Mesenchymal stem cell (in vitro differentiated cells and primary cell): ENCODE measurements around the gene MTA3.
A peak's percentile ranks its signal among the peaks of the same experiment; 100 is the strongest.
"Not testable (repeated sequence)": the region's sequence is repeated elsewhere in the genome, so short reads cannot be mapped to it uniquely, and the experiment has no call there.

Experiments
- DNase-seq: peaks from one replicate; pipeline ENCODE4 v3.0.0-alpha.2; 2013
- H2AFZ ChIP-seq: one replicate; pipeline ENCODE4 v1.6.1; 2013; ENCODE audit warnings: low read depth, mild to moderate bottlenecking, control low read depth, inconsistent platforms, low read length, moderate library complexity
- H2AK5ac ChIP-seq: 2 replicates; pipeline ENCODE4 v1.6.1; 2013; ENCODE audit warnings: low read length, moderate library complexity, mild to moderate bottlenecking, inconsistent platforms; ENCODE audit not compliant: severe bottlenecking
- H2BK120ac ChIP-seq: one replicate; pipeline ENCODE4 v1.6.1; 2013; ENCODE audit warnings: low read depth, mild to moderate bottlenecking, inconsistent platforms, low read length, moderate library complexity
- H2BK12ac ChIP-seq, 2 experiments: one replicate each; pipeline ENCODE4 v1.6.1; 2013; ENCODE audit warnings: inconsistent platforms in 2 of 2, low read length in 2 of 2, mild to moderate bottlenecking in 2 of 2, moderate library complexity in 2 of 2, control low read depth in 1 of 2
- H2BK15ac ChIP-seq: one replicate; pipeline ENCODE4 v1.6.1; 2013; ENCODE audit warnings: mild to moderate bottlenecking, low read depth, inconsistent platforms; ENCODE audit not compliant: poor library complexity, severe bottlenecking
- H2BK5ac ChIP-seq: 2 replicates; pipeline ENCODE4 v1.6.1; 2013; ENCODE audit warnings: low read depth, mild to moderate bottlenecking, low read length, control low read depth, inconsistent platforms; ENCODE audit not compliant: poor library complexity, severe bottlenecking
- H3K14ac ChIP-seq, 2 experiments: one replicate each; pipeline ENCODE4 v1.6.1; 2013; ENCODE audit warnings: inconsistent platforms in 2 of 2, low read length in 2 of 2, control low read depth in 1 of 2, mild to moderate bottlenecking in 1 of 2, moderate library complexity in 1 of 2
- H3K18ac ChIP-seq, 2 experiments: one replicate each; pipeline ENCODE4 v1.6.1; 2013; ENCODE audit warnings: inconsistent platforms in 2 of 2, low read length in 2 of 2, control low read depth in 1 of 2, low read depth in 1 of 2, mild to moderate bottlenecking in 1 of 2
- H3K23ac ChIP-seq, 2 experiments: one replicate each; pipeline ENCODE4 v1.6.1; 2013; ENCODE audit warnings: inconsistent platforms in 2 of 2, low read length in 2 of 2, mild to moderate bottlenecking in 2 of 2, moderate library complexity in 2 of 2, control low read depth in 1 of 2
- H3K27ac ChIP-seq: 2 replicates; pipeline ENCODE4 v1.5.1; 2013; ENCODE audit warnings: mild to moderate bottlenecking, moderate library complexity, low read length, control low read depth, inconsistent platforms; ENCODE audit not compliant: poor library complexity, severe bottlenecking
- H3K27me3 ChIP-seq, 2 experiments: 2 replicates each; pipeline versions ENCODE4 v1.6.1 to v1.7.0; 2013; ENCODE audit warnings: low read length in 2 of 2, mild to moderate bottlenecking in 2 of 2, moderate library complexity in 2 of 2, control low read depth in 1 of 2, inconsistent platforms in 1 of 2; ENCODE audit not compliant: control insufficient read depth in 1 of 2, insufficient read depth in 1 of 2
- H3K36me3 ChIP-seq, 2 experiments: 2 replicates each; pipeline versions ENCODE4 v1.6.1 to v1.7.0; 2013; ENCODE audit warnings: low read length in 2 of 2, control low read depth in 1 of 2, inconsistent platforms in 1 of 2, low read depth in 1 of 2, mild to moderate bottlenecking in 1 of 2; ENCODE audit not compliant: insufficient read depth in 2 of 2, control insufficient read depth in 1 of 2
- H3K4ac ChIP-seq, 2 experiments: one replicate each; pipeline ENCODE4 v1.6.1; 2013; ENCODE audit warnings: inconsistent platforms in 2 of 2, low read length in 2 of 2, mild to moderate bottlenecking in 2 of 2, moderate library complexity in 2 of 2, control low read depth in 1 of 2, low read depth in 1 of 2
- H3K4me1 ChIP-seq: 2 replicates; pipeline ENCODE4 v1.6.1; 2013; ENCODE audit warnings: low read depth, low read length, control low read depth; ENCODE audit not compliant: control insufficient read depth, insufficient read depth
- H3K4me2 ChIP-seq: 2 replicates; pipeline ENCODE4 v1.6.1; 2013; ENCODE audit warnings: low read length, mild to moderate bottlenecking, inconsistent platforms; ENCODE audit not compliant: poor library complexity, severe bottlenecking
- H3K4me3 ChIP-seq, 2 experiments: 2 replicates each; pipeline versions ENCODE4 v1.5.1 to v1.7.0; 2013; ENCODE audit warnings: low read length in 2 of 2, mild to moderate bottlenecking in 2 of 2, control low read depth in 1 of 2, low read depth in 1 of 2; ENCODE audit not compliant: insufficient read depth in 1 of 2
- H3K79me1 ChIP-seq: replicated peaks from 2 replicates; pipeline ENCODE4 v1.6.1; 2013; ENCODE audit warnings: mild to moderate bottlenecking, control low read depth, low read length, inconsistent platforms; ENCODE audit not compliant: poor library complexity, severe bottlenecking
- H3K9ac ChIP-seq: 2 replicates; pipeline ENCODE4 v1.7.0; 2013; ENCODE audit warnings: mild to moderate bottlenecking, low read length, moderate library complexity
- H3K9me3 ChIP-seq: 2 replicates; pipeline ENCODE4 v1.7.0; 2013; ENCODE audit warnings: mild to moderate bottlenecking, low read length; ENCODE audit not compliant: control insufficient read depth
- H4K8ac ChIP-seq: one replicate; pipeline ENCODE4 v1.6.1; 2013; ENCODE audit warnings: inconsistent platforms, mild to moderate bottlenecking, low read length, moderate library complexity
- H4K91ac ChIP-seq: one replicate; pipeline ENCODE4 v1.6.1; 2013; ENCODE audit warnings: mild to moderate bottlenecking, low read length, inconsistent platforms
- WGBS: methylation state at CpG from one replicate; pipeline ENCODE4 v1.1.7; 2013; ENCODE audit warnings: mixed read lengths; 5-methylcytosine and 5-hydroxymethylcytosine counted together

The MTA3 gene

GRCh38 chr2:42614838-42615237 is 46.4 kb downstream of the MTA3 start:
- H3K27me3 ChIP-seq, result no peaks in the 10 kb centered on the region
- no peak overlapping the region for H4K8ac ChIP-seq
- no peak overlapping the region for H3K4me3 ChIP-seq
- H2BK120ac ChIP-seq, result no peak overlapping the region
- H3K23ac ChIP-seq, result no peak overlapping the region
- H2AFZ ChIP-seq, result no peak overlapping the region
- H3K36me3 ChIP-seq, result peaks cover 14 to 24% of the 10 kb centered on the region in 2 experiments
- no peak overlapping the region for H2BK5ac ChIP-seq
- H3K4me2 ChIP-seq, result no peak overlapping the region
- H3K18ac ChIP-seq, result no peak overlapping the region
- H2AK5ac ChIP-seq, result no peak overlapping the region
- no peaks in the 10 kb centered on the region for H3K9me3 ChIP-seq
- H2BK12ac ChIP-seq, result no peak overlapping the region
- H2BK15ac ChIP-seq, result no peak overlapping the region
- no peak overlapping the region for H3K9ac ChIP-seq
- H3K4ac ChIP-seq, result no peak overlapping the region
- 75% methylated on average over 4 of the region's 7 CpGs for whole genome bisulfite sequencing
- DNase-seq, result peak; percentile 25
- peaks cover 12% of the 10 kb centered on the region for H3K79me1 ChIP-seq
- H3K4me1 ChIP-seq, result no peaks in the 10 kb centered on the region
- no peak overlapping the region for H4K91ac ChIP-seq
- no peak overlapping the region for H3K27ac ChIP-seq
- no peak overlapping the region for H3K14ac ChIP-seq

DNA sequence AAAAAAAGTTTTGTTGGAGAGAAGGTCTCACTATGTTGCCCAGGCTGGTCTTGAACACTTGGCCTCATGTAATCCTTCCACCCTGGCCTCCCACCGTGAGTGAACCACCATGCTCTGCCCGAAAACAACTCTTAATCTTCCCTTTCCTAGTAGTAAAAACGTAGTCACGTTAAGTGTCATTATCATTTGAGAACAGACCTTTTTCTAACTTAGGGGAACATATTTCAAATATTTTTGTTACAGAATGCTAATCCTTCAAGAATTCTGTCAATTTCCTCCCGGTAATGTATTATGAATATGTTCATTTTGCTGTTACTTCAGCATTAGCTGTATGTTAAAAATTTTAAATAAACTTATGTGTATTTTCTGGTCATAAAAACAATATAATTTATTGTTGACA is 49.7 kb downstream of the MTA3 start:
- no peak overlapping the region for H3K23ac ChIP-seq
- no peak overlapping the region for H2BK15ac ChIP-seq
- H3K27ac ChIP-seq, result peak overlapping the region; percentile 13
- H3K27me3 ChIP-seq, result no peaks in the 10 kb centered on the region
- peak; percentile 6 for DNase-seq
- WGBS, result 66% methylated on average over 2 of the region's 5 CpGs
- no peak overlapping the region for H3K4me2 ChIP-seq
- H3K9me3 ChIP-seq, result no peaks in the 10 kb centered on the region
- no peak overlapping the region for H3K18ac ChIP-seq
- no peak overlapping the region for H2BK120ac ChIP-seq
- H2AK5ac ChIP-seq, result no peak overlapping the region
- peaks cover 12% of the 10 kb centered on the region for H3K79me1 ChIP-seq
- no peak overlapping the region for H4K8ac ChIP-seq
- H3K36me3 ChIP-seq, result peaks cover 18% of the 10 kb centered on the region in 2 experiments
- H4K91ac ChIP-seq, result no peak overlapping the region
- H3K14ac ChIP-seq, result no peak overlapping the region
- H3K4ac ChIP-seq, result no peak overlapping the region
- H2BK5ac ChIP-seq, result no peak overlapping the region
- no peak overlapping the region for H3K9ac ChIP-seq
- H3K4me1 ChIP-seq, result peaks cover 2% of the 10 kb centered on the region
- no peak overlapping the region for H2BK12ac ChIP-seq
- no peak overlapping the region for H2AFZ ChIP-seq
- no peak overlapping the region for H3K4me3 ChIP-seq

- Histone ChIP-seq H4K8ac (no peak overlapping the region), H2BK12ac (no peak overlapping the region)
- 42% methylated on average over 2 of the region's 2 CpGs for WGBS
These were observed 50.5 kb downstream of the MTA3 start for GRCh38 chr2:42618972-42619371.

DNA sequence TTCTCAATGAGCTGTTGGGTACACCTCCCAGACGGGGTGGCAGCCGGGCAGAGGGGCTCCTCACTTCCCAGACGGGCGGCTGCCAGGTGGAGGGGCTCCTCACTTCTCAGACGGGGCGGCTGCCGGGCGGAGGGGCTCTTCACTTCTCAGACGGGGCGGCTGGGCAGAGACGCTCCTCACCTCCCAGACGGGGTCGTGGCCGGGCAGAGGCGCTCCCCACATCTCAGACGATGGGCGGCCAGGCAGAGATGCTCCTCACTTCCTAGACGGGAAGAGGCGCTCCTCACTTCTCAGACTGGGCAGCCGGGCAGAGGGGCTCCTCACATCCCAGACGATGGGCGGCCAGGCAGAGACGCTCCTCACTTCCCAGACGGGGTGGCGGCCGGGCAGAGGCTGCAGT is 53.2 kb downstream of the MTA3 start:
- not testable (repeated sequence) for H2BK15ac ChIP-seq, H4K8ac ChIP-seq, H2BK120ac ChIP-seq, H3K4me1 ChIP-seq, H2BK5ac ChIP-seq, H4K91ac ChIP-seq, H3K4ac ChIP-seq, DNase-seq, H3K27me3 ChIP-seq, H2AK5ac ChIP-seq, H3K18ac ChIP-seq, H3K9me3 ChIP-seq, H3K4me2 ChIP-seq, H3K4me3 ChIP-seq, H3K23ac ChIP-seq, H3K27ac ChIP-seq, H2AFZ ChIP-seq, H3K9ac ChIP-seq, H2BK12ac ChIP-seq, H3K14ac ChIP-seq
- WGBS, result 96% methylated on average over 19 of the region's 26 CpGs
- H3K79me1 ChIP-seq, result peaks cover 11% of the 10 kb centered on the region
- H3K36me3 ChIP-seq, result peaks cover 11 to 17% of the 10 kb centered on the region in 2 experiments

More at GRCh38 chr2:42618972-42619371, 50.5 kb downstream of the MTA3 start:
- Histone ChIP-seq H3K27ac (peak overlapping the region; percentile 34), H3K4ac (no peak overlapping the region), H3K9me3 (no peaks in the 10 kb centered on the region), H3K4me2 (no peak overlapping the region), H3K36me3 (peaks cover 18 to 21% of the 10 kb centered on the region in 2 experiments), H2AFZ (no peak overlapping the region), H3K79me1 (peaks cover 14% of the 10 kb centered on the region), H3K23ac (no peak overlapping the region), H3K4me3 (no peak overlapping the region), H3K14ac (no peak overlapping the region), H3K4me1 (peaks cover 5% of the 10 kb centered on the region), H3K27me3 (no peaks in the 10 kb centered on the region), H2AK5ac (no peak overlapping the region), H2BK120ac (no peak overlapping the region), H3K9ac (no peak overlapping the region), H2BK5ac (no peak overlapping the region), H4K91ac (no peak overlapping the region), H3K18ac (no peak overlapping the region), H2BK15ac (no peak overlapping the region)
- peak; percentile 80 for DNase-seq
